Tibial nerve (tissue), 4 donors: ENCODE results near the gene CFAP54. TPM values are rescaled to one million over a fixed set of nuclear protein-coding genes. Genes with fewer than 3 reads are reported as not detected.
"Not testable (repeated sequence)": the region's sequence is repeated elsewhere in the genome, so short reads cannot be mapped to it uniquely, and the experiment has no call there.

Experiments used
- DNase-seq, 2 donors: peaks; one replicate each; pipeline ENCODE4 v3.0.0-alpha.2; 2019; ENCODE audit warnings: low spot score in 2 of 2
- H3K27ac ChIP-seq, 4 donors: fragments of 200-600 bp; sonication (generic) in 3 of 4; one replicate each; pipeline ENCODE4 v1.5.1; 2017 to 2019; ENCODE audit warnings: mild to moderate bottlenecking in 1 of 4
- H3K27me3 ChIP-seq, 2 donors: fragments of 200-600 bp; sonication (generic) in 1 of 2; one replicate each; pipeline versions ENCODE4 v1.5.1 to v1.6.0; 2017 to 2019
- H3K36me3 ChIP-seq, 3 donors: fragments of 200-600 bp; sonication (generic); one replicate each; pipeline ENCODE4 v1.5.1; 2018 to 2019
- H3K4me1 ChIP-seq, 4 donors: fragments of 200-600 bp; sonication (generic) in 3 of 4; one replicate each; pipeline ENCODE4 v1.5.1; 2017 to 2019
- H3K4me3 ChIP-seq, 4 donors: fragments of 200-600 bp; sonication (generic) in 3 of 4; one replicate each; pipeline ENCODE4 v1.5.1; 2017 to 2019; ENCODE audit warnings: mild to moderate bottlenecking in 1 of 4, moderate library complexity in 1 of 4
- H3K9me3 ChIP-seq, 4 donors: fragments of 200-600 bp; sonication (generic) in 3 of 4; one replicate each; pipeline ENCODE4 v1.5.1; 2017 to 2019
- EP300 ChIP-seq, 2 donors: sonication (generic); formaldehyde crosslinking; IDR thresholded peaks; one replicate each; pipeline ENCODE4 v1.6.1; 2017; ENCODE audit warnings: antibody characterized with exemption in 2 of 2, mild to moderate bottlenecking in 1 of 2
- POLR2A ChIP-seq, 2 donors: fragments of 450-650 bp; IDR thresholded peaks; one replicate each; pipeline ENCODE4 v1.6.1; 2017; ENCODE audit warnings: antibody characterized with exemption in 2 of 2, mild to moderate bottlenecking in 2 of 2, moderate library complexity in 2 of 2
- WGBS, 2 donors: methylation state at CpG; one replicate each; pipeline ENCODE4 v1.1.5; 2018; 5-methylcytosine and 5-hydroxymethylcytosine counted together
- total RNA-seq, 4 donors: library from RNA; depleted of rRNA; stranded (reverse); fragments of >200 nt; gene quantifications; one replicate each; pipeline ENCODE4 v1.1.0, GENCODE V29; 2016
- TF ChIP-seq, protein P1 (sequence below), 5 experiments: fragments of 200-600 bp in 3 of 5; fragments of 450-650 bp in 2 of 5; sonication (generic) in 3 of 5; IDR thresholded peaks; one replicate each; pipeline ENCODE4 v1.5.1; 2016 to 2019; ENCODE audit warnings: antibody characterized with exemption in 5 of 5, mild to moderate bottlenecking in 3 of 5, moderate library complexity in 2 of 5

The CFAP54 gene
- total RNA-seq, 4 donors from 2014 or later, result 0.87 to 6.7 (median 2.1) TPM

- TF ChIP-seq POLR2A (IDR thresholded peaks at IDR 0.05) (no peak), EP300 (IDR thresholded peaks at IDR 0.05) (no peak)
- TF ChIP-seq, protein P1, sequence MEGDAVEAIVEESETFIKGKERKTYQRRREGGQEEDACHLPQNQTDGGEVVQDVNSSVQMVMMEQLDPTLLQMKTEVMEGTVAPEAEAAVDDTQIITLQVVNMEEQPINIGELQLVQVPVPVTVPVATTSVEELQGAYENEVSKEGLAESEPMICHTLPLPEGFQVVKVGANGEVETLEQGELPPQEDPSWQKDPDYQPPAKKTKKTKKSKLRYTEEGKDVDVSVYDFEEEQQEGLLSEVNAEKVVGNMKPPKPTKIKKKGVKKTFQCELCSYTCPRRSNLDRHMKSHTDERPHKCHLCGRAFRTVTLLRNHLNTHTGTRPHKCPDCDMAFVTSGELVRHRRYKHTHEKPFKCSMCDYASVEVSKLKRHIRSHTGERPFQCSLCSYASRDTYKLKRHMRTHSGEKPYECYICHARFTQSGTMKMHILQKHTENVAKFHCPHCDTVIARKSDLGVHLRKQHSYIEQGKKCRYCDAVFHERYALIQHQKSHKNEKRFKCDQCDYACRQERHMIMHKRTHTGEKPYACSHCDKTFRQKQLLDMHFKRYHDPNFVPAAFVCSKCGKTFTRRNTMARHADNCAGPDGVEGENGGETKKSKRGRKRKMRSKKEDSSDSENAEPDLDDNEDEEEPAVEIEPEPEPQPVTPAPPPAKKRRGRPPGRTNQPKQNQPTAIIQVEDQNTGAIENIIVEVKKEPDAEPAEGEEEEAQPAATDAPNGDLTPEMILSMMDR (IDR thresholded peaks at IDR 0.05), result no peak
- Histone ChIP-seq H3K9me3 (no peaks in the 10 kb centered on the region), H3K36me3 (no peaks in the 10 kb centered on the region), H3K4me3 (no peak overlapping the region), H3K27ac (no peak overlapping the region), H3K27me3 (no peaks in the 10 kb centered on the region), H3K4me1 (no peaks in the 10 kb centered on the region)
- no peak for DNase-seq
- 59 to 64% methylated on average over 3 of the region's 3 CpGs for WGBS, 2 donors
Measured at GRCh38 chr12:96670334-96670899, 181.0 kb downstream of the CFAP54 start.

GRCh38 chr12:96675519-96675918, 186.1 kb downstream of the CFAP54 start:
- H3K4me1 ChIP-seq, H3K36me3 ChIP-seq, H3K27me3 ChIP-seq, H3K9me3 ChIP-seq, DNase-seq, H3K4me3 ChIP-seq, H3K27ac ChIP-seq: not testable (repeated sequence)
- WGBS, 2 donors, result 88 to 89% methylated on average over 3 of the region's 3 CpGs

GRCh38 chr12:96677363-96677762, 188.0 kb downstream of the CFAP54 start:
- no peaks in the 10 kb centered on the region for H3K9me3 ChIP-seq
- WGBS, 2 donors, result 73 to 88% methylated on average over 1 of the region's 1 CpG

GRCh38 chr12:96687719-96688118, 198.3 kb downstream of the CFAP54 start:
- no peak overlapping the region for H3K27ac ChIP-seq
- no peaks in the 10 kb centered on the region for H3K9me3 ChIP-seq
- TF ChIP-seq POLR2A (IDR thresholded peaks at IDR 0.05) (no peak), EP300 (IDR thresholded peaks at IDR 0.05) (no peak)
- TF ChIP-seq, protein P1 (IDR thresholded peaks at IDR 0.05), result no peak
- H3K27me3 ChIP-seq, result no peaks in the 10 kb centered on the region
- 52 to 60% methylated on average over 4 of the region's 4 CpGs for WGBS, 2 donors
- H3K4me1 ChIP-seq, result no peaks in the 10 kb centered on the region
- H3K36me3 ChIP-seq, result no peaks in the 10 kb centered on the region
- no peak overlapping the region for H3K4me3 ChIP-seq
- DNase-seq, result no peak

More at GRCh38 chr12:96677363-96677762, 188.0 kb downstream of the CFAP54 start:
- H3K27me3 ChIP-seq, result no peaks in the 10 kb centered on the region
- H3K4me1 ChIP-seq, result no peaks in the 10 kb centered on the region
- H3K27ac ChIP-seq, result no peak overlapping the region
- no peak for DNase-seq
- H3K36me3 ChIP-seq, result no peaks in the 10 kb centered on the region
- no peak overlapping the region for H3K4me3 ChIP-seq
- TF ChIP-seq POLR2A (IDR thresholded peaks at IDR 0.05) (no peak), EP300 (IDR thresholded peaks at IDR 0.05) (no peak)
- TF ChIP-seq, protein P1 (IDR thresholded peaks at IDR 0.05), result no peak

DNA sequence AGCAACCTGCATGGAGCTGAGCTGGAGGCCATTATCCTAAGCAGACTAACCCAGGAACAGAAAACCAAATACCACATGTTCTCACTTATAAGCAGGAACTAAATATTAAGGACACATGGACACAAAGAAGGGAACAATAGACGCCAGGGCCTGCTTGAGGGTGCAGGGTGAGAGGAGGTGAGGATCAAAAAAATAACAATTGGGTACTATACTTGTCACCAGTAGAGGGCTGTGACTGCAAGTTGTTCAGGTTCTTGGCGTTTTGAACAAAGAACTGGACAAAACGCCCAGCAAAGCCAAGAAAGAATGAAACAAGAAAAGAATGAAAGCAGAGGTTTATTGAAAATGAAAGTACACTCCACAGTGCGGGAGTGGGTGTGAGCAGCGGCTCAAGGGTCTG, 209.1 kb downstream of the CFAP54 start:
- TF ChIP-seq POLR2A (IDR thresholded peaks at IDR 0.05), result no peak
- TF ChIP-seq, protein P1 (IDR thresholded peaks at IDR 0.05), result no peak
- no peak for TF ChIP-seq EP300 (IDR thresholded peaks at IDR 0.05)
- DNase-seq, result no peak
- Histone ChIP-seq H3K27ac (no peak overlapping the region), H3K27me3 (no peaks in the 10 kb centered on the region), H3K9me3 (no peaks in the 10 kb centered on the region), H3K4me1 (no peaks in the 10 kb centered on the region), H3K36me3 (no peaks in the 10 kb centered on the region), H3K4me3 (no peak overlapping the region)
- WGBS, 2 donors, result 77 to 84% methylated on average over 5 of the region's 5 CpGs

DNA sequence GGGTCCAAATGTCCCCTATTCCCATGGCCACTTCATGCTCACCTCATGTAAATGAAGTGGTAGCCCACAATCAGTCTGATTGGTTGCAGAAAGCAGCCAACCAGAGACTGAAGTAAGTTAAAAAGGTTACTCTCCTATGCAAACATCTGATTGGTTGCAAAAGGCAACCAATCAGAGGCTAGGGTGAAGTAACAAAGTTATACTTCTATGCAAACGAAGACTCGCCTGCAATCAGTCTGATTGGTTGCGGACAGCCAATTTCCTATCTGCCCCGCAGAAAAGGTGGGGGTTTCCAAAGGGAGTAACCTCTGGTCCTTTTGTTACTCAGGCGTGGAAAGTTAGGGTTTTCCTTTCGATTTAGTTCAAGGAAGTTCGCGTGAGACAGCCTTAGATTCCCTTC, 209.6 kb downstream of the CFAP54 start:
- Histone ChIP-seq H3K9me3 (no peaks in the 10 kb centered on the region), H3K27ac (no peak overlapping the region), H3K4me1 (no peaks in the 10 kb centered on the region), H3K4me3 (no peak overlapping the region), H3K36me3 (no peaks in the 10 kb centered on the region), H3K27me3 (no peaks in the 10 kb centered on the region)
- 94 to 97% methylated on average over 8 of the region's 8 CpGs for WGBS, 2 donors
- no peak for DNase-seq
- TF ChIP-seq EP300 (IDR thresholded peaks at IDR 0.05) (no peak), POLR2A (IDR thresholded peaks at IDR 0.05) (no peak)
- TF ChIP-seq, protein P1 (IDR thresholded peaks at IDR 0.05), result no peak
